HuH-7.5 (cell line): ENCODE measurements around the gene DSC3.

Source experiments
- DNase-seq: peaks from one replicate; pipeline ENCODE4 v3.0.0; 2011; ENCODE audit warnings: low spot score

DSC3 gene

GRCh38 chr18:31042406-31043181 is at the start of gene DSC3:
TSS of gene DSC3 (minus strand) at chr18:31042742. CDS start at chr18:31042660, 82 bp downstream.
- no peak for DNase-seq

- DNase-seq = no peak
Measured at GRCh38 chr18:31091350-31091749, 48.8 kb upstream of the DSC3 start.

GRCh38 chr18:31088532-31088931 is 46.0 kb upstream of the DSC3 start:
- DNase-seq = no peak

GRCh38 chr18:31079973-31080372 is 37.4 kb upstream of the DSC3 start:
- DNase-seq = no peak

GRCh38 chr18:31077878-31078277 is 35.3 kb upstream of the DSC3 start:
- DNase-seq = no peak

- no peak for DNase-seq
Measured at GRCh38 chr18:31072175-31072574, 29.6 kb upstream of the DSC3 start.

GRCh38 chr18:31070206-31070605 is 27.7 kb upstream of the DSC3 start:
- DNase-seq = no peak

- no peak for DNase-seq
Measured at GRCh38 chr18:31066266-31066665, 23.7 kb upstream of the DSC3 start.

GRCh38 chr18:31065036-31065773 is 22.7 kb upstream of the DSC3 start:
- no peak for DNase-seq

- no peak for DNase-seq
Measured at GRCh38 chr18:31064130-31064529, 21.6 kb upstream of the DSC3 start.

GRCh38 chr18:31061945-31062344 is 19.4 kb upstream of the DSC3 start:
- no peak for DNase-seq

- no peak for DNase-seq
Measured at GRCh38 chr18:31058897-31059296, 16.4 kb upstream of the DSC3 start.

- DNase-seq = no peak
Measured at GRCh38 chr18:31057917-31058316, 15.4 kb upstream of the DSC3 start.

GRCh38 chr18:31057051-31057450 is 14.5 kb upstream of the DSC3 start:
- DNase-seq = no peak

- no peak for DNase-seq
Measured at GRCh38 chr18:31056296-31056695, 13.8 kb upstream of the DSC3 start.

GRCh38 chr18:31050635-31051034 is 8.1 kb upstream of the DSC3 start:
- DNase-seq = no peak

- no peak for DNase-seq
Measured at GRCh38 chr18:31049189-31049588, 6.6 kb upstream of the DSC3 start.

GRCh38 chr18:31048216-31048615 is 5.7 kb upstream of the DSC3 start:
- no peak for DNase-seq

- no peak for DNase-seq
Measured at GRCh38 chr18:31046916-31047315, 4.4 kb upstream of the DSC3 start.

GRCh38 chr18:31045599-31045998 is 3.1 kb upstream of the DSC3 start:
- DNase-seq = no peak

GRCh38 chr18:31044926-31045325 is 2.4 kb upstream of the DSC3 start:
- no peak for DNase-seq

- DNase-seq = no peak
Measured at GRCh38 chr18:31043709-31044108, 1.2 kb upstream of the DSC3 start.

GRCh38 chr18:31042084-31042405 is 497 bp downstream of the DSC3 start:
- no peak for DNase-seq
